B cell (primary cell): Measurements from ENCODE around the gene PTPRN2.

Source experiments
- EZH2 ChIP-seq: IDR thresholded peaks from 2 replicates; pipeline ENCODE4 v1.6.1; 2012; ENCODE audit warnings: borderline replicate concordance, low read depth, mild to moderate bottlenecking, moderate library complexity, low read length; ENCODE audit not compliant: insufficient read depth, poor library complexity, severe bottlenecking
- TF ChIP-seq, protein P1 (sequence below): fragments of 200-600 bp; IDR thresholded peaks from one replicate; pipeline ENCODE4 v1.8.0; 2022; ENCODE audit warnings: antibody characterized with exemption, mild to moderate bottlenecking

GRCh38 chr7:157616931-157617330, 970.7 kb downstream of the PTPRN2 start:
- TF ChIP-seq, protein P1, sequence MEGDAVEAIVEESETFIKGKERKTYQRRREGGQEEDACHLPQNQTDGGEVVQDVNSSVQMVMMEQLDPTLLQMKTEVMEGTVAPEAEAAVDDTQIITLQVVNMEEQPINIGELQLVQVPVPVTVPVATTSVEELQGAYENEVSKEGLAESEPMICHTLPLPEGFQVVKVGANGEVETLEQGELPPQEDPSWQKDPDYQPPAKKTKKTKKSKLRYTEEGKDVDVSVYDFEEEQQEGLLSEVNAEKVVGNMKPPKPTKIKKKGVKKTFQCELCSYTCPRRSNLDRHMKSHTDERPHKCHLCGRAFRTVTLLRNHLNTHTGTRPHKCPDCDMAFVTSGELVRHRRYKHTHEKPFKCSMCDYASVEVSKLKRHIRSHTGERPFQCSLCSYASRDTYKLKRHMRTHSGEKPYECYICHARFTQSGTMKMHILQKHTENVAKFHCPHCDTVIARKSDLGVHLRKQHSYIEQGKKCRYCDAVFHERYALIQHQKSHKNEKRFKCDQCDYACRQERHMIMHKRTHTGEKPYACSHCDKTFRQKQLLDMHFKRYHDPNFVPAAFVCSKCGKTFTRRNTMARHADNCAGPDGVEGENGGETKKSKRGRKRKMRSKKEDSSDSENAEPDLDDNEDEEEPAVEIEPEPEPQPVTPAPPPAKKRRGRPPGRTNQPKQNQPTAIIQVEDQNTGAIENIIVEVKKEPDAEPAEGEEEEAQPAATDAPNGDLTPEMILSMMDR, result no peak
- no peak for TF ChIP-seq EZH2
